Measurements from ENCODE around the gene LTK. TPM values are rescaled to one million over a fixed set of nuclear protein-coding genes. Genes with fewer than 3 reads are reported as not detected.
A peak's percentile ranks its signal among the peaks of the same experiment; 100 is the strongest.

Gene LTK
- total RNA-seq, 1 donor from 2014 or later, result 0.55 TPM

DNA sequence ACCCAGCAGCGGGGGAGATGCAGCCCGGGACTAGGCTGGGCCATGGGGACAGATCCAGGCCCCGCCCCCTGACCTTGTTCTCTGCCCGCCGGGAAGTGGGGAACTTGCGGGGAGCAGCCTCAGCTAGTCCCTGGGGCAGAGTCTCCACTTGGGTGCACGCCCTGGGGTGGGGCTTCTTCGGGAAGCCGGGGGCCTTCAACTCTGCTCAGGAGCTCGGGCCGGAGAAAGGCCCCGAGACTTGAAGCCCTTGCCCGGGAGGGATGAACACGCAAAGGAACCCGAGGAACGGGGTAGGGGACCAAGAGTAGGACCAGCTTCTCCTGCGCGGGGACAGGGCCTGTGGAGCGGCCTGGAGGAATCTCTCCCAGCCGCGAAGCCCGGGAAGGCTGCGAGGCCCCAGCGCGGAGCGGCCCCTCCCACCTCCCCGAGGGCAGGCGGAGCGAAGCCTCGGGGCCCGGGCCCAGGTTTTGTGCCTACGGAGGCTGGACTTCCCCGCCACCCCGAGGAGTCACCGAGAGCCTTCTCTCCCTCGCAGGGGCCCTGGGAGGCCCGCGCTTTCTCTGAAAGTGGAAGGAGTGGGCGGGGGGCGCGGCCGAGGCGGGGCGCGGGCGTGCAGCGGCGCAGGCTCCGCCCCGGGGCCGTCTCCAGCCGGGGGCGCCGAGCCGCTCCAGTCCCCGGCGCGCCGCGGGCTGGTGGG lies 20.3 kb downstream of the LTK start, which contains the start of gene ITPKA:
Gene ITPKA, plus strand, starts transcription at position 670 of the 697 bp plus-strand sequence. CDS start 54 bp downstream, outside the sequence.
- Mint-ChIP-seq H3K36me3 (ENCODE audit: insufficient read depth) (no peaks in the 10 kb centered on the region), H3K4me1 (ENCODE audit: low read depth) (peaks cover 9% of the 10 kb centered on the region), H3K27me3 (peaks cover 48% of the 10 kb centered on the region), H3K9me3 (ENCODE audit: low read depth) (no peaks in the 10 kb centered on the region), H3K4me3 (ENCODE audit: low read depth) (peak within 1 kb of the TSS; percentile 71), H3K27ac (no peak within 1 kb of the TSS)
- DNase-seq (ENCODE audit: low spot score, unreplicated experiment), result peak; percentile 48
- TF ChIP-seq, protein P1, sequence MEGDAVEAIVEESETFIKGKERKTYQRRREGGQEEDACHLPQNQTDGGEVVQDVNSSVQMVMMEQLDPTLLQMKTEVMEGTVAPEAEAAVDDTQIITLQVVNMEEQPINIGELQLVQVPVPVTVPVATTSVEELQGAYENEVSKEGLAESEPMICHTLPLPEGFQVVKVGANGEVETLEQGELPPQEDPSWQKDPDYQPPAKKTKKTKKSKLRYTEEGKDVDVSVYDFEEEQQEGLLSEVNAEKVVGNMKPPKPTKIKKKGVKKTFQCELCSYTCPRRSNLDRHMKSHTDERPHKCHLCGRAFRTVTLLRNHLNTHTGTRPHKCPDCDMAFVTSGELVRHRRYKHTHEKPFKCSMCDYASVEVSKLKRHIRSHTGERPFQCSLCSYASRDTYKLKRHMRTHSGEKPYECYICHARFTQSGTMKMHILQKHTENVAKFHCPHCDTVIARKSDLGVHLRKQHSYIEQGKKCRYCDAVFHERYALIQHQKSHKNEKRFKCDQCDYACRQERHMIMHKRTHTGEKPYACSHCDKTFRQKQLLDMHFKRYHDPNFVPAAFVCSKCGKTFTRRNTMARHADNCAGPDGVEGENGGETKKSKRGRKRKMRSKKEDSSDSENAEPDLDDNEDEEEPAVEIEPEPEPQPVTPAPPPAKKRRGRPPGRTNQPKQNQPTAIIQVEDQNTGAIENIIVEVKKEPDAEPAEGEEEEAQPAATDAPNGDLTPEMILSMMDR (IDR thresholded peaks at IDR 0.05; ENCODE audit: unreplicated experiment), result no peak

DNA sequence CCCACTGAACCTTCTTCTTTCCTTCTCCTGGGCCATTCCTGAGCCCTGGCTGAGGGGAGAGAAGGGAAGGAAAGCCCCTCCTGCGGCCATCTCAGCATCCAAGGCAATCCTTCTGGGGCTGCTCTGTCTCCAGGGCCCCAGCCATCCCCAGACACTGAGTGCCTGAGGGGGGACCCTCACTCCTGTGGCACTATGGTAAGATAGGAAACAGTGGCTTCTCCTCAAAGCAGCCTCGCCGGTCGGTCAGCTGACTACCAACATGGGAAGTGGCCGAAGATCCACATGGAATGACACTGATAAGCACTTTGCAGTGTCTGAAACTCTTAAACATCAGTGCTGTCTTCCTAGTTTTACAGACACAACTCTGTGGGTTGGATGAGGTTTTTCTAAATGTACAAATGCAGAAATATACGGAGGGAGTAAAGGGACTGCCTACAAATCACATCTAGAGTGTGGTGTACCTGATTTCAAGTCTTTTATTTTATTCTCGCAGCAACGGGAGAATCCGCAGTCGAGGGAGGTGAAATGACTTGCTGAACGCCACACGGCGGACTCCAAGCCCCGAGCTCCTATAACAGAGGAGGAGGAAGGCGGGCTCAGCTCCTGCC lies 20.9 kb downstream of the LTK start:
- H3K9me3 Mint-ChIP-seq (ENCODE audit: low read depth), result no peaks in the 10 kb centered on the region
- H3K27me3 Mint-ChIP-seq, result peaks cover 47% of the 10 kb centered on the region
- no peak overlapping the region for H3K27ac Mint-ChIP-seq
- no peaks in the 10 kb centered on the region for H3K36me3 Mint-ChIP-seq (ENCODE audit: insufficient read depth)
- peaks cover 9% of the 10 kb centered on the region for H3K4me1 Mint-ChIP-seq (ENCODE audit: low read depth)
- TF ChIP-seq, protein P1 (IDR thresholded peaks at IDR 0.05; ENCODE audit: unreplicated experiment), result no peak
- peak overlapping the region; percentile 71 for H3K4me3 Mint-ChIP-seq (ENCODE audit: low read depth)
- DNase-seq (ENCODE audit: low spot score, unreplicated experiment), result no peak

DNA sequence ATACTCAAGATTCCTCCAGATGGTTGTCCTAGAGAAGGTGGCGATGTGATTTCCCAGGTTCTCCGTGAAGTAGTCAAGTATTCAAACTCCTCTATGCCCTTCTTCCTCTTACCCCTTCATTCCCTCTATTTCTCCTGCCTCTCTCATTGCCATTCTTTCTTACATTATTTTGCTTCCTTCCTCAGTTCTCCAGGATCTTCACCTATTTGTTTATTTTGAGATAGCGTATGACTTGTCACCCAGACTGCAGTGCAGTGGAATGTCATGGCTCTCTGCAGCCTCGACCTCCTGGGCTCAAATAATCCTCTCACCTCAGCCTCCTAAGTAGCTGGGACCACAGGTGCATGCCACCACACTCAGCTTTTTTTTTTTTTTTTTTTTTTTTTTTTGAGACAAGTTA lies 21.7 kb downstream of the LTK start:
- no peak for DNase-seq (ENCODE audit: low spot score, unreplicated experiment)
- Mint-ChIP-seq H3K27ac (no peak overlapping the region), H3K36me3 (ENCODE audit: insufficient read depth) (no peaks in the 10 kb centered on the region), H3K4me3 (ENCODE audit: low read depth) (peak overlapping the region; percentile 50), H3K27me3 (peaks cover 40% of the 10 kb centered on the region), H3K4me1 (ENCODE audit: low read depth) (peaks cover 9% of the 10 kb centered on the region), H3K9me3 (ENCODE audit: low read depth) (no peaks in the 10 kb centered on the region)
- TF ChIP-seq, protein P1 (IDR thresholded peaks at IDR 0.05; ENCODE audit: unreplicated experiment), result no peak

DNA sequence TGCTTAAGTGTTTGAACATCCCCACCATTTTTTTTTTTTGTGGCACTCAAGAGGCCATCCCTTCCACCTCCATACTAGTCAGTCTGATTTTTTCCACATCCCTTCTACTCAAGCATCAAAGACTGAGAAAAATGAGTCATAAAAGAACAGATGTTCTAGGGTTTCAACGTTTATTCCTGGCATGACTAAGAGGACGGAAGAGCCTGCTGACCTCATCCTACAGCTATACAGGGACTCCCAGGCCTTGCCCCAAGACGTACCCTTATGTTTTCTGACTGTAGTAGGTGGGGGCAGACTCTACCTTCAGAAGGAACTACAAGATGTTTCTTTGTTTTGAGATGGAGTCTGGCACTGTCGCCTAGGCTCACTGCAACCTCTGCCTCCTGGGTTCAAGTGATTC lies 23.3 kb downstream of the LTK start:
- Mint-ChIP-seq H3K4me3 (ENCODE audit: low read depth) (no peak overlapping the region), H3K27me3 (peaks cover 32% of the 10 kb centered on the region), H3K36me3 (ENCODE audit: insufficient read depth) (peaks cover 2% of the 10 kb centered on the region), H3K4me1 (ENCODE audit: low read depth) (peaks cover 8% of the 10 kb centered on the region), H3K27ac (no peak overlapping the region), H3K9me3 (ENCODE audit: low read depth) (no peaks in the 10 kb centered on the region)
- DNase-seq (ENCODE audit: low spot score, unreplicated experiment), result no peak
- TF ChIP-seq, protein P1 (IDR thresholded peaks at IDR 0.05; ENCODE audit: unreplicated experiment), result no peak

DNA sequence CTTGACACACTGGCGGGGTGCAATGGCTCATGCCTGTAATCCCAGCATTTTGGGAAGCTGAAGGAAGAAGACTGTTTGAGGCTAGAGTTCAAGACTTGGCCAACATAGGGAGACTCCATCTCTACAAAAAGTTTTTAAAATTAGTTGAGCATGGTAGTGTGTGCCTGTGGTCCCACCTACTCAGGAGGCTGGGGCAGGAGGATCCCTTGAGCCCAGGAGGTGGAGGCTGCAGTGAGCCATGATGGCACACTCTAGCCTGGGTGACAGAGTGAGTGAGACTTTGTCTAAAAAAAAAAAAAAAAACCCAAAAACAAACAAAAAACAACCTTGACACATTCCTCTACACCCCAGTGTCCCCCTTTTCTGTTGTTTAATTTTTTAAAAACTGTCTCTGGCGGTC lies 24.0 kb downstream of the LTK start:
- peaks cover 29% of the 10 kb centered on the region for H3K27me3 Mint-ChIP-seq
- TF ChIP-seq, protein P1 (IDR thresholded peaks at IDR 0.05; ENCODE audit: unreplicated experiment), result no peak
- H3K4me3 Mint-ChIP-seq (ENCODE audit: low read depth), result no peak overlapping the region
- no peaks in the 10 kb centered on the region for H3K9me3 Mint-ChIP-seq (ENCODE audit: low read depth)
- H3K36me3 Mint-ChIP-seq (ENCODE audit: insufficient read depth), result peaks cover 3% of the 10 kb centered on the region
- no peak overlapping the region for H3K27ac Mint-ChIP-seq
- no peak for DNase-seq (ENCODE audit: low spot score, unreplicated experiment)
- peaks cover 8% of the 10 kb centered on the region for H3K4me1 Mint-ChIP-seq (ENCODE audit: low read depth)

Measured in progenitor cell of endocrine pancreas (in vitro differentiated cells).